Activated CD8-positive, alpha-beta memory T cell treated with anti-CD3 and anti-CD28 coated beads for 1 hour (primary cell): Measurements from ENCODE around the gene SCN9A.
"Not testable (repeated sequence)": the region's sequence is repeated elsewhere in the genome, so short reads cannot be mapped to it uniquely, and the experiment has no call there.

Experiments used
- DNase-seq, 2 donors: peaks; one replicate each; pipeline ENCODE4 v3.0.0-alpha.2; 2020; ENCODE audit warnings: low read depth in 1 of 2; ENCODE audit errors: extremely low read depth in 1 of 2

Gene SCN9A

DNA sequence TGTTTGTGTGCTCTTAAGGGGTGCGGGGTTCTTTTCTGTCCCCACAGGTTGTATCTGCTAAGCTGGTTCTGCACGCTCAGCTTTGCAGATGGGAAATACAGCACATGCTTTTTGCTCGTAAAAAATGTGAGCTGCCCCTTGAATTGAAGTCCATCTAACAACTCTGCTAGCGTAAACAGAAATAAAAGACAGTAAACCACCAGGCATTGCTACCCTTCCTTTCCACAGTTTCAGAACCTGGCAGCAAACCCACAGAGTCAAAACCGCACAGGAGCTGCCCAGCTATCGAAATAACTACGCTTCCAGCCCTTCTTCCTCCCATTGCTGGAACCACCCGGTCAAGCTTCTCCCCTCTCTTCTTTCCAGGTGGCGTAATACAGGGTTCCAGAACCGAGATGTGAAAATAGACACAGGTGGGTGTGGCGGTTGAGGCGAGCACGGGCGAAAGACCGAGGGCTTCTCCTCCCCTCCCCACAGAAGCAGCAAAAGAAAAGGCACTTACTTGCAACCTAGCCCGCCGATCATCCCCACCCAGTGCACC, 479 bp downstream of the SCN9A start:
- DNase-seq, result no peak

DNA sequence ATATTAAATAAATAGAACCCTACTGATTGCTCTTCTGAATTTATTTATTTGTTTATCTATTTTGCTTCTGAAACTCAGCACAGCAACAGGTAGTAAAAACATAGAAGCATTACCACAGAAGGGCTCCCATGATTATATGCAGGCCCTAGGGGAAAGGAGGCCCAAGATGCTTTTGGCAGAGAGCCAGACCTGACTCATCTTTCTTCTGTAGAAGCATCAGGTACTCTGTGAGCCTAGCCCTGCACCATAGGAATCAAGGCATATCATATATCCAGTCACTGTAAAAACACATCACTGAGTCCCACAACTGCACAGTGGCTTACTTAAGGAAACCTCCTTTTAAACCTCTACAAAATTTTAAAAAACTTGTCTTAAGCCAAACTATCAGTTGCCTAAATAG, 1.8 kb downstream of the SCN9A start:
- no peak for DNase-seq

DNA sequence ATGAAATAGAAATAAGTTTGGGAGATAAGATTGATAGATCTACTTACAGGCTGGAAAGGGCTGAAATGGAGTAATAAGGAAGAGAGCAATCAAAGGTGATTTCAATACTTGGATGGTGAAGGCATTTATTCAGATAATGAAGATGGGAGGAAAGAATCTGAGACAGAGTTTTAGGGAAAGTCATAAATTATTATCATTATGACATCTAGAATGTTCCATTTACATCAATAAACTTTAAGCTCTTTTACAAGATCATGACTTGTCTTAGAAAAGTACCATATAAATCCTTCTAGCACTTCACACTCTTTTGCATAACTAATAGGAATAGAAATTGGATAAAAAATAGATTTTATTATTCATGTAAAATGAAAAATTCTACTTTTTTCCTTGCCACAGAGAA, 2.2 kb downstream of the SCN9A start:
- no peak for DNase-seq

DNA sequence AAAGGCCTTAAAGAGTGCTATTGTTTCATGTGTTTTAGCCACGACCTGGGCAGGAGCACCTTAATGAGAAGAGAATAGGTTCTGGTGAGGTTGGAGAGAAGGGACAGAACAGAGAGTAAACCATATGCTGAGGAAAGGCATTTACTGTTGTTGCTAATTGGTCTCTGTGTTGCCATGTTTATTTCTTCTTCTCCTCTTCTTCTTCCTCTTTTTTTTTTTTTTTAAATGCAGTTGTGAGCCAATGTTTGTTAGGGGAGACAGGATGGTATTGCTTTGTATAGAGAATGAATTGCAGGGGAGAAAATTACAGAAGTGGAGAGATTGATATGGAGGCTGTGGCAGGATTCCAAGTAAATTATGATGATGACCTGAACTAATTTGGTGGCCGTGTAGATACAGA, 2.6 kb downstream of the SCN9A start:
- DNase-seq, result no peak

DNA sequence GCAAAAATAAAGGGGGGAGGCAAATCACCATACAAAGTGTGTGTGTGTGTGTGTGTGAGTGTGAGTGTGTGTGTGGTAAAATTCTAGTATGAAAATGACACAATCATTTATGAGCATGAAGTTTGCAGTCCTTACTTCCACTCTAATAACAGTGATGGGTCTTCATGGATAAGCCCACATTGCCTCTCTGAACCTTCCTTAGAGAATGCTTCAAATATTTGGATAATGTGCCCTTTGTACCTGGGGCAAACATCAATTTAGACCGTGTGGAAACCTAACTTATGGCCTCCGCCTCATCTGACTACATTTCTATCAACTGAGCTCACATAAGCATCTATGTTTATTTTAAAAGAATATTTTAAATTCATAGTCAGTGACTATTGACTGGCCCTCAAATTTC, 3.7 kb downstream of the SCN9A start:
- DNase-seq, result no peak

DNA sequence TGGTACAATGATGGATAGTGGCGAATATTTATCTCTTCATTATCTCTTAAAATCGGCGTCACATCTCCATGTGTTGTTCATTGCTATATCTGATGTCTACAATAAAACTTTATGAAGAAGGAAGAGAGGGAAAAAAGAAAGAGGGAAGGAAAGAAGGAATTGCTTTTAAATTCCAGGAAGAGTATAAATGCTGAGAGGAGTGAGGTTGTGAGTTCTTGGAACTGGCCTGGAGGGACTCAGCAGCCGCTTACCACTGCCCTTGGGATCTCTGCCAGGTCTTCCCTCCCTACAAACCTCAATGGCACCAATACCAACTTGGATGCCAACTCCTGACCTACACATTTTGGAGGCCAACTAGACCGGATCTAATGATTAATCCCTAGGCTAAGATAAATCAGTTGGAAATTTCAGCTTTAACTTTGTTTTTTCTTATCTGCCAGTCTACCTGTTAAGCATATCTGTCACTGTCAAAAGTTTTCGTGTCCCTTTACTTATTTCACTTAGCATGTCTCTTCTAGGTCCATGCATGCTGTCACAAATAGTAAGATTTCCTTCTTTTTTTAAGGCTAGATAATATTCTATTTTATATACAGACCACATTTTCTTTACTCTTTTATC, 9.8 kb downstream of the SCN9A start:
- DNase-seq, result no peak

DNA sequence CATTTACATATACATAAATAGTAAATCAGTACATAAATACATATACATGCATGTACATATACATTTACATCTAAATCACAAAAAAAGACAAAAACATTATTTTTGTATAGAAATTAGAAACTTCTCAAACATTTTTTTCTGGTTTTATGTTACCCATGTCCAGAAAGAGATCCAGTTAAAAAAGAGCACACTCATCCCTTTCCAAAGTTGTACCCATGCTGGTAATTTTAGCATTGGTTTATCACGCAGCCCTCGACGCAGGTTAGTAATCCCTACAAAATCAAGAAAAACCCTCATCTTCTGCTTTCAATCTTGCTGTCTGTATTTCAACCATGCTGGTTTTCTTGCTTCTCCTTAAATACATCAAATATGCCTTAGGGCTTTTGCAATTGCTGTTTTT, 10.5 kb downstream of the SCN9A start:
- DNase-seq, result no peak

DNA sequence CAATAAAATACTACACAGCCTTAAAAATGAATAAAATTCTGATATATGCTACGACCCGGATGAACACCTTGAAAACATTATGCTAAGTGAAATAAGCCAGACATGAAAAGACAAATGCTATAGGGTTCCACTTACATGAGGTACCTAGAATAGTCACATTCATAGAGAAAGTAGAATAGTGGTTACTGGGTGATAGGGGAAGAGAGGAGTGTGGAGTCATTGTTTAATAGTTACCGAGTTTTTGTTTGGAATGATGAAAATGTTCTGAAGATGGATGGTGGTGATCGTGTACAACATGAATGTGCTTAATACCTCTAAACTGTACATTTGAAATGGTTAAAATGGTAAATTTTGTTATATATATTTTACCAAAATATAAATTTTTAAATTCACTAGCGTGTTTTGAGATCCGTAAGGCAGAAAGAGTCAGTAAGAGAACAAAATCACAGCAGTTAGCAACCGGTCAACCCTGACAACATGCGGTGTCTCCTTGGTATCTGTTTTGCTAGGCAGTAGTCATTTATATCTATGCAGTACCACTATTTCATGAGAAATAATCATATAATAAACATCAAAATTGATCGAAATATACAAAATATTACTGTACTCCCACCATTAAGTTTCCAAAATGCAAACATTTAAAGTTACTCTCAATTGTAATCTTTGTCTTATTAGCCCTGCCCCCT, 11.1 kb downstream of the SCN9A start:
- DNase-seq, result no peak

DNA sequence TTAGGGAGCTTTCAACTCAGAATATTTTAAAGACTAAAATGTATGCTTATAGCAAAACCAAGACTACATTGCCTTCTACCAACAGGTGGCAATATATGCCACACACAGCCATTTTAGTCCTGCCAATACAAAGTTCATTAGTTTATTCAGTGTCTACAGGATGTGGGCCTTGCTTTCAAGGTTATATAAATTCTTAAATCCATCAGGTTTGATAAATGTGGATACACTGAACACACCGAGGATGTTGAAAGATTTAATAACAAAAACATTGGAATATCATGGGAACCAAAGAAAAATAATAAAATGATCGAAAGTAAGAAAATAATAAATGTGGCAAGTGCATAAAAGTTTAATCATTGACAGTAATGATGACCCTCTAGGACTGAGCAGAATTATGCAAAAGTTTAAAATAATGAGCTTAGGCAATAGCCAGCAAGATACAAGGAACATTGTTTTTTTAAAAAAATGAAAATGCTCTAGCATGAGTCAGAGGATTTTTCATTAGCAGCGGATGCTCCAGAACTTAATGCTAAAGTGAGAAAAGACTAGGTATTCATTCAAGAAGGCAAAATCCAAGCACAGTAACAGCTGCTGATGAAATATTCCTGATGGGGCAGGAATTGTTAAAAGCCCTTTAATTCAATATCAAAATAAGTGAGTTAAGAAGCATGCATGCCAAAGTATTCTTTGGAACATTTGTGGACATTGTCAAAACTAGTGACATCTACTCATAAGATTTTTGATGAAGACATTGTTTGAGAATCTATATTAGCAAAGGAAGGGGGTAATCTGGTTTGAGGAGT, 14.2 kb downstream of the SCN9A start:
- DNase-seq, result no peak

DNA sequence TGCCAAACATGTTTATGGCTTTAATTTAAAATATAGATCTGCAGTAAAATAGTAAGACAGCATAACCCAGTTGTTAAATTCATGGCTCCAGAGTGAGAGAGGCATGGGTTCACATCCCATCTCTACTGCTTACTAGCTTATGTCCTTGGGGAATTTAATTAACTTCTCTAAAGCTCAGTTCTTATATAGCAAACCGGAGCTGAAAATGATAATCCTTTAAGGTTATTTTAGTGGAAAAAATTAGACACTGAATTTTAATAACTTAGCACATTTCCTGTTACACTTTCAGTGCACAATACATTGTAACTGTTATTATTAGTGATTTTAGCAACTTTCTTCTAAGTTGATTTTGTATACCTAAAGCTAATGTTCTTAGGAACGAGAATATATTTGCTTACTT, 14.8 kb downstream of the SCN9A start:
- no peak for DNase-seq

DNA sequence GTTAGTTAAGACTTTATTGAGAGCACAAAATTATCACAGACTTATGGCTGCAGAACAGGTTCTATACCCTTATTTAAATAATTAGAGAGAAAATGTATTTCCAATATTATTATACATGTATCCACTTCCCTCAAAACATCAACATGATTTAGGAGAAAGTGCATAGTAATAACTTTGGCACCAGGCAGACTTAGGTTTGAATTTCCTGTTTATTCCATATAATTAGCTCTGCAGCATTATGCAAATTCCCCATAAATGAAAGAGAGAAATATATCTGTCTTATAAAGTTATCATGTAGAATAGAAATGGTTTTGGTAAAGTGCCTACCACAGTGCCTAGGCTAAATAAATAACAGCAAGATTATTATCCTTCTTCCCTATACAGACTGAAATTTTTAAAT, 15.3 kb downstream of the SCN9A start:
- no peak for DNase-seq

DNA sequence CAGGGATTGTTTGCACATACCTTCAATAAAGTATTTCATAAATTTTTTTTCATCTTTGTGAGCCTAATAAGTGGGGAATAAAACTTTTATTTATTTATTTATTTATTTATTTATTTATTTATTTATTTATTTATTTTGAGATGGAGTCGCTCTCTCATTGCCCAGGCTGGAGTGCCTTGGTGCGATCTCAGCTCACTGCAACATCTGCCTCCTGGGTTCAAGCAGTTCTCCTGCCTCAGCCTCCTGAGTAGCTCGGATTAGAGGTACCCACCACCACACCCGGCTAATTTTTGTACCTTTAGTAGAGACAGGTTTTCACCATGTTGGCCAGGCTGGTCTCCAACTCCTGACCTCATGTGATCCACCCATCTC, 17.8 kb downstream of the SCN9A start:
- not testable (repeated sequence) for DNase-seq

DNA sequence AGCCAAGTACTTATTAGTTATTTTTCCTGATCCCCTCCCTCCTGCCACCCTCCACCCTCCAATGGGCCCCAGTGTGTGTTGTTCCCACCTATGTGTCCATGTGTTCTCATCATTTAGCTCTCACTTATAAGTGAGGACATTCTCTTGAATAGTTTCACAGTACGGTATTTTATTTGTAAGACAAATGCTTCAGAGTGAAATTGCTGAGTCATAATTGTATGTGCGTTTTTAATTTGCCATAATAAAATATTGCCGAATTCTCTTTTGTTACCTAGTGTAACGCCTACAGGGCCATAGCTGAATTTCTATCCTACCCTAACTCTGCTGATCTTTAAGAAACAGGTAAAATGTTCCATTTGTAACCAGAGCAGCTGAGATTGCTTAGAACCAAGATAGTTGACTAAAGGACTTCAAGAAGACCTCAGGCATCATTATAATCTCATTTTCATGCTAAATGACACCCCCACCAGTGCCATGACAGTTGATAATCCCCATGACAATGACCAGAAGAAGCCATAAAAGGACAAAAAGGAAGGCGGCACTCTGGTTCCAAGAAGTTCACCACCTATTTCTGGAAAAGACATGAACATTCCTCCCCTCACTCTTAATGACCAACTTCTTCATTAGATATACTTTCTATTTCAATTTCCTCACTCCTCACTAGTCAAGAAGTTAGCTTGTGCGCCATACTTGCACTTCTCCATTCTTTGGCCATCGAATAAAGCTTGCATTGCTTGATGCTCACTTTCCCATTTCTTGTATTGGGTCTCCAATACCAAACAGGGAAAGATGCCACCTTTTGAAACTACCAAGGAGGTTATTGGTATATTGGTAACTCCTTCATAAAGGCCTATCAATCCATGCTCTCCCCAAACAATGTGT, 18.4 kb downstream of the SCN9A start:
- no peak for DNase-seq

DNA sequence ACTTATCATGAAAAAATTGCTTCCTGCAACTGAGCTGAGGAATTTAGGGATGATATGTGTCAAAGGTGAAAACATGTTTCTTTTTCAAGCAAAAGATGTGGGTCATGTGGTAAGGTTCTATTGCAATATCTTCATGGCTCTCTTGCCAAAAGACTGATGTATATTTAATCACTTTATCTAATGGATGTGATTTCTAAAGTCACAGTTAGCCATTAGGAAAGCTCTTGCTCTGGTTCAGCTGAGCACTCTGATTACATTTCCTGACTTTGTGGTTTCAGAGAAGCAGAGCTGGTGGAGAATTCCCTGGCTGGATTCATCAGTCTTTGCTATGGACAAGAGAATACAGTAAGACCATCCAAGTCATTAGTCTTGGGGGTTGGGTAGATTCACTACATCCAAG, 24.4 kb downstream of the SCN9A start:
- no peak for DNase-seq

DNA sequence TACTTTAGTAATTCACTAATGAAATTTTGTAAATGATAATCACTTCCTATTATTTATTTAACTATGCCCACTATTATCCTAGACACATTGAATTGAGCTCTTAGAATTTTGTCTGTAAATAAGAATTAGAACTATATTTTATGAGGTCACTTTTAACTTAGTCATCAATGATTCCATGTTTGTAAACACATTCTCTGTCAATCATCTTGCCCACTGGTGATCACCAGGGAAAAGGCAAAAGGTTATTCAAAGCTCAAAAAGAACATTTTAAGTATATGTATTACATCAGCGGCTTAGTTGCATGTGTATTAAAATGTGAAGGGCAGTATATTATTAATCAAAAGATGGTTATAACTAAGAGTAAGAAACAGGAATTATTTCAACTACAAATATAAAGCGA, 25.2 kb downstream of the SCN9A start:
- DNase-seq, result no peak

DNA sequence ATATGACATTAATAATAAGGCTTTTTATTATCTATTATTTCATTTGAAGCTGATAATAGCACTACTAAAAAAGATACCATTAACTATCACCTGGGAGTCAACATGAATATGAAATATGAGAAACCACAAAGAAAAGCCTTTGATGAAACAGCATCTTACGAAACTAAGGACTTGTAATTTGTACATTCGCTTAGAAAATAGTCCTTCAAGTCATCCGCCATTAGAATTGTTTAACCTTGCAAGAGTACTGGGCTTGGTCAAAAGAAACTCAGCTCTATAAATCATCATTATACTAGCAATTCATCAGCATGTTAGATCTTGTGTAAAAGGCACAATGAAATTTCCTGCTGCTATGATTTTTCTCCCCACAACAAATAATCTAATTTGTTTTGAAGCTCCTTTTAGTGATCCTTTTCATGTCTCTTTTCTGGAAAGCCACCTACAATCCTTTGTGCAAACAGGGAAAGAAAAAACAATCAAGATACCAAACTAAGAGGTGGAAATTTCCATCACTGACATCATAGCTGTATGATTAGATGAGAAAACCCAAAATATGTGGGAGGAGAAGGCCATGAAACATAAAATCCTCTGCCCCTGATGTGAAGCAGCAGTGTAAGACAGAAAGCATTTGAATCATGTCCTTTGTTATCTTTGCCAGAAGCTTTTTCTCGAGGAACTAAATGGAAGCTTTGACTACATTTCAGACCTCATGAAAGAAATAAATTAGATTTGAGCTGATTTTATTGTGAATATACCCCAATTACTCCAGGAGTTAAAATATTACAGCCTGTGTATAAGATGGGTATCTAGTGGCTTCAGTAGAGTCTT, 31.2 kb downstream of the SCN9A start:
- DNase-seq, result no peak

DNA sequence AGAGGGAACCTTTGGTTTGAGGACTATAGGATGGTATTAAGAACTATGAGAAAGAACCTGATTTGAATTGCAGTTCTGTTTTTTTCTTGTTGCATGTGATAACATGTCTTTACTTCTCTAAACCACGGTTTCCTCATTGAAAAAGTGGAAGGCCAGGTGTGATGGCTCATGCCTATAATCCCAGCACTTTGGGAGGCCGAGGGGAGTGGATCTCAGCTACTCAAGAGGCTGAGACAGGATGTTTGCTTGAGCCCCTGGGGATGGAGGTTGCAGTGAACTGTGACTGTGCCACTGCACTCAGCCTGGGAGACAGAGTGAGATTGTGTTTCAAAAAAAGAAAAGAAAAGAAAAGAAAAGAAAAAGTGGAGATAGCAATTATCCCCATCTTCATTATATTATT, 32.3 kb downstream of the SCN9A start:
- DNase-seq, result no peak

DNA sequence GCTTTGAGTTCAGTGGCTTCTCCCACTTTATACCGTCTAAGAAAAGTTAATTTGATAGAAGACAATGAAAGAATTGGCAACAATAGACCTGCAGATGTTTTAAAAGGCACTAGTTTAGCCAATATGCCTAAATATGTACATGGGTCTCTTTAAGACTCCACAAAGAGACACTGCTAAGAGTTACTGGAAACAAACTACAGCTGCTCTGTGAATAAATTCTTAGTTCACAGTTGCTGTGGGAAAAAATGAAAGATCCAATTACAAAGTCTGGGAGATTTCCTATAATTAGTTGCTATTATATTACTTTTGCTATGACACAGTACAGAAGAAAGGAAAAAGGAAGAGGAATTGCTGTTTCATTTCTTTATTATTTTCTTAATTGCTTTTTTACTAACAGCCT, 34.3 kb downstream of the SCN9A start:
- DNase-seq, result no peak

DNA sequence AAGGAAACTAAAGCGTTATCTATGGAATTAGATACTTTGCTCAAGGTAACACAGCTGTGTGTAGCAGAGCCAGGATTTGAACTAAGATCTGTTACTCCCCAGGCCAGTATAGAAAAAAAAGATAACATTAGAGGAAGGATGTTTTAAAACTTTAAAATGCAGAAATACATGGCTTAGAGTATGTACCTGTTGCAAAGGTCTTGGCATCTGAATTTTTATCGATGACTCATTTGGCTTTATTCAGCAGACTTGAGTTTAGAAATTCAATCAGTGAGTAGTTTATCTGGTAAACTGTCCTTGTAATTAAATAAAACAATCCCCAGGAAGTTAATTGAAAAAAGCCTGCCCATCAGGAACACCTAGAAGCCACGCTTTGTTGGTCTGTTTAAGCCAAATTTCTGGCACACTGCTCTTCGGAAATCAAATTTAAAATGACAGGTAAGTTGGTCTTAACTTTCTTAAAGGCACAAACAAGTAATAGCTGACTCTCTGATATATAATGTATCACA, 36.9 kb downstream of the SCN9A start:
- no peak for DNase-seq

DNA sequence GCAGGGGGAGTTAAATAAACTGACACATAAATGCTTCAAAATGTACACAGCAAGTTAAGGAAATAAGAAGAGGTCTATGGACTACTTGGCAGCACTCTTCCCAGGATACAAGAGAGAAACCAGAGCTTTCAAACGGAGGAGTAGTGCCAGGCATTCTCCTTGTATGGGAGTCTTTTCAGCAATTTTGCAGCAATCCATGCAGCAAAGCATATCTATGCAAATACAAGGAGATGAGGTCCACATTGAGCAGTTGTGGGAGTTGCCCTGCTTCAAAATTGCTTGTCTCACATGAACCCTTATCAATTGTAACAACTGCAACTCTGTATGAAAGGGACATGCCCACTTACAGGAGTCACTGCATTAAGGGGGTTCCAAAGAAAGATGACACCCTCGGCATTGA, 37.8 kb downstream of the SCN9A start:
- DNase-seq, result no peak
